HuH-7.5 (cell line): Measurements from ENCODE around the gene PTPN7.
"Not testable (repeated sequence)": the region's sequence is repeated elsewhere in the genome, so short reads cannot be mapped to it uniquely, and the experiment has no call there.

Source experiments
- DNase-seq: peaks from one replicate; pipeline ENCODE4 v3.0.0; 2011; ENCODE audit warnings: low spot score

Gene PTPN7

GRCh38 chr1:202160377-202160940, at the start of gene PTPN7:
PTPN7 (minus strand) TSS chr1:202160602; CDS start chr1:202159402, 1,200 bp downstream.
- DNase-seq = no peak

DNA sequence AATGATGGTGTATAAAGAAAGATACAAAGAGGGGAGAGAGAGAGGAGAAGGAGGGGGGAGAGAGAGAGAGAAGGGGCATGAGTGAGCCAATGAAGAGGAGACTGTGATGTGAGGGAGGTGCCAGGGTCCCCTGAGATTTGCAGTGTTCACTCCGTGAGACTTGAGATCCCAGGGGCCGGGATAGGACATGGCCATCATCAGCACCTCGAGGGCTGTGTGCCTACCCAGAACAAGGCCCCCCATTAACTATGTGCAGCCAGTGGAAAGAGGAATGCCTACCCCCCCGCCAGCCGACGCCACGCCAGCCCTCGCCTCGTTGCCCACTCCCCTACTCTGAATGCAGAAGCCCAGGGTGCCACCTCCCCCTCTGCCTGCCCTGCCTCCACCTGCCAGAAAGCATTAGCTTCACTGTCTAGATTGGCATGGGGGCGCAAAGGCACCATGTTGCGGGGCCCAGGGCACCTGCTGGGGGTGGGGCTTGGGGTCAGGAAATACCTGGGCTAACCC, 48.0 kb upstream of the PTPN7 start:
- no peak for DNase-seq

- no peak for DNase-seq
These were observed 46.9 kb upstream of the PTPN7 start for GRCh38 chr1:202207292-202207691.

- DNase-seq = no peak
These were observed 45.3 kb upstream of the PTPN7 start for GRCh38 chr1:202205523-202206190.

- DNase-seq = no peak
These were observed 43.7 kb upstream of the PTPN7 start for GRCh38 chr1:202204065-202204464.

DNA sequence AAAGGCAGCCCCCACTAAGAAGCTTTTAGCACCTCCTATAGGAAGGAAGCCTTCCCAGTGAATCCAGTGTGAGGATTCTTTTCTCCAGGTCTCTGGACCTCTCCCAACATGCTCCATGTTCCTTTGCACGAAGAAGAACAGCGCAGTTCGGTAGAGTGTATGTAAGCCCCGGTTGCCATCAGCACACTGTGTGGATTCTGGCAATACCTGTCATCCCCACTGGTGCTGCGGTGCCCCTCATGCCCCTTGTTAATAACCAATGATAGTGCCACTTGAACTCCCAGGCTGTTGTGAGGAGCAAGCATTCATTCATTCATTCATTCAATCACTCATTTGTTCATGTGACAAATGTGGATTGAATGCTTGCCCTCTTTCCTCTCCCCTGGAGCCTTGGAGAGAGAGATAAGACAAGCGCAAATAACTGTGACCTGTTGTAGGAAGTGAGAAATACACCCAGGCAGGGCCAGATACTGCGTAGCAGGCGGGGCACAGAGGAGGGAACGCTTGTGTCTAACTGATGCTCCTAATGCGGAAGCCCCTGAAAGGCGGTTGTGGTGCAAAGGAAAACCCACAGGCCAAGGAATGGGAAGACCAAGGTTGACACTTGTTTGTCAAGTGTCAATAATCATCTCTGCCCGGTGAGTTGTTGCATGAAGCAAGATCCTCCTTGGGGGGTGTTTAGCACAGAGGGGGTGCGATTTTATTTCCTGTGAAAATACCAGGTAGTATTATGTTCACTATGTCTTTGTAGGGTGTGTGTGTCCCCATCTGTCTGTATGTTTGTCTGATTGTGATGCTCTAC, 43.0 kb upstream of the PTPN7 start:
- no peak for DNase-seq

DNA sequence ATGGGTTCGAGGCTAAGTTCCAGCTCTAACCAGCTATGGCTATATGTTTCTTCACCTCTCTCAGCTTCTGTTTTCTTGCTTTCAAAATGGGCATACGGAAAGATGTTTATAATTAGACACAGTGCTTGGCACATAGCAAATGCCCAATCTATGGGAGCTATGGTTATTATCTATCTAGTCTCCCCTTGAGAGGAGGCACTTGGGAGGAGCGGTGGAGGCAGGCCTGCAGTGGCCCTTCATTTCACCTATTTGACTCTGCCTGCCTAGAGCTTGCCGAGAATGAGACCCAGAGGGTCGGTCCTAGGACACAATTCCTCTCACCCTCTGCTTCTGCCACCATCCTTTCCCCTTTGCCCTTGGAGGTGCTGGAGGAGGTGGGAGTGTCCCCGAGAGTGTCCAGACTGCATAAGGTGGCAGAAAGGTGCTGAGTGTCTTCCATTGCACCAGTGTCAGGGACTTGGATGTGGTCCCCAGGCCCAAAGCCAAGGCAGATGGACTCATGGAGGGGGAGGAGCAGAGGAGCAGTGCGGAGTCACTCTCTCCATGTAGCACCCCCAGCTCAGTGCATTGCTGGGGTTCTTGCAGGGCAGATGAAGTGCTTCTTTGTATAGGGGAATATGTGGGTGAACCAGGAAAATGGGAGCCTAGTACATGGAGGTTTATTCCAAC, 42.2 kb upstream of the PTPN7 start:
- DNase-seq = no peak

DNA sequence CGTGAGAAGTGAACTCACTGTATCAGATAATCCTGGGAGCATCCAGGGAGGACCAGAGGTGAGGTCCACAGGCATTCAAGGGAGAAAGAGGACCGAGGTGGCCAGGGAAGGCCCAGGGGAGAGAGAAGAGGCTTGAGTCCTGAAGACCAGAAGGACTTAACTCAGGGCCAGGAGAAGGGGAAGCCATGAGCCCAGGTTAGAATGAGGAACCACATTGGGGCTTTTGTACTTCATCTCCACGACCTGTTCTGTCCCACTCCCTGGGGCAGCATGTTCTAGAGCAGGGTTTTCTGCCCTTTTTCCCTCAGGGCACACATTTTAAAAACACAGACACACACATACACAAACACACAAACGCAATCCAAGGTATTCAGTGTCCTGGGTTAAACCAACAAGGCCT, 41.6 kb upstream of the PTPN7 start:
- DNase-seq = no peak

- DNase-seq = no peak
These were observed 40.9 kb upstream of the PTPN7 start for GRCh38 chr1:202201266-202201665.

- no peak for DNase-seq
These were observed 40.3 kb upstream of the PTPN7 start for GRCh38 chr1:202200669-202201068.

- DNase-seq = no peak
These were observed 39.7 kb upstream of the PTPN7 start for GRCh38 chr1:202200112-202200548.

- DNase-seq = no peak
These were observed 38.9 kb upstream of the PTPN7 start for GRCh38 chr1:202199040-202199889.

DNA sequence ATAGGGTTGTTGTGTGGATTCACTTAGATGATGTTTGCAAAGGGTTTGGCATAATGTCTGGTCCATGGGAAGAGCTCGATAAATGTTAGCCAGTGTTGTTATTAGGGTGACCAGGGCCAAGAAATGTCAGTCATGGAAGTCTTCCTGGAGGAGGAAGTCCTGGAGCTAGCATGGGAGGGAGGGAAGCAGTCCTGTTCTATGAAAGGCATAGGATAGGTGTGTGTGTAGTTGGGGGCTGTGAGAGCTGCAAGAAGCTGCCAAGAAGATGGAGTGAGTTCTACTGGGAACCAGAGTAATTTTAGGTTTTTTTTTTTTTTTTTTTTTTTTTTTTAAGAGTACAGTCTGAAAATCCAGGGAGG, 37.9 kb upstream of the PTPN7 start:
- DNase-seq = no peak

- DNase-seq = no peak
These were observed 37.4 kb upstream of the PTPN7 start for GRCh38 chr1:202197653-202198365.

GRCh38 chr1:202194328-202194648, 33.9 kb upstream of the PTPN7 start:
- DNase-seq = no peak

- no peak for DNase-seq
These were observed 33.4 kb upstream of the PTPN7 start, which contains the start of gene LGR6 for GRCh38 chr1:202193614-202194327. LGR6 (plus strand) TSS chr1:202193799; CDS start chr1:202193990, 191 bp downstream.

DNA sequence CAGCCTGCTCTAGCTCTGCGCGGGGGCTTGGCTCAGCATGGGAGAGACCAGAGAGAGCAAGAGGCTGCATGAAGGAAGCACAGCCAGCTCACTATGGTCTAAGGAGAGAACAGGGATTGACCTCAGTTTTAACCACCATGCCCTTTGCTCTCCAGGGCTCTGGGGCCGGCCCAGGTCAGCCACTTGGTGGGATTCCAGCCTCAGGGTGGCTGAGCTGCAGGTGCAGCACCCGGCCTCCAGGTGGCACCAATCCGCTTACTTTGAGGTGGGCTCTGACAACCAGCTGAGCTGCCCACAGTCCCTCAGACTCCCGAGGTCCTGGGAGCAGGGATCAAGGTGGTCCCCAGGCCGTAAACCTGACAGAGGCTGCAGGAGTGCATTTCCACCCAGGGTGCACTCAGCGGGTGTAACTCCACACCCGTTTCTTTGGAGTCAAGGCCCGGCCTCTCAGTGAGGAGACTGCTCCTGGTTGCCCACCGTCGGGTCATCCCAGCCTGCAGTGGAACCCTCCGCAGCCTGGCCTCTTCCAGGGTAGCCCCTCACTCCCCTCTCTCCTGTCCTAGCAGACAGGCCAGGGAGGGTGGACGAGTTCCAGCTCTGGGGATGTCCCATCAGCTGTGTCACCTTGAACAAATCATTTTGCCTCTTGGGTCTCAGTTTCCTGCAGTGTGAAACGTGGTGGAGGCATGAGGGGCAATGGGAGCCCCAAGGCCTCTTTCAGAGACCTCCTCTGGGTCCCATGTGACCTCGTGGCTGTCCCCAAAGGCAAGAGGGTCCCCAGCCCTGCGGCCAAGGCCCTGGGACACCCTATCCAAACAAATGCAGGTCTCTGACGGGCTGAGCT, 32.6 kb upstream of the PTPN7 start:
- peak; percentile 84 for DNase-seq

- not testable (repeated sequence) for DNase-seq
These were observed 31.0 kb upstream of the PTPN7 start for GRCh38 chr1:202191391-202191790.
